Parathyroid adenoma (tissue), 2 donors: Measurements from ENCODE around the gene VAC14.

ENCODE experiments used
- H2AFZ ChIP-seq: fragments of 300-600 bp; sonication (generic); one replicate; pipeline ENCODE4 v1.7.0; 2017; ENCODE audit warnings: antibody characterized with exemption, mild to moderate bottlenecking
- H3K27ac ChIP-seq: fragments of 300-600 bp; sonication (generic); one replicate; pipeline ENCODE4 v1.7.0; 2017
- H3K27me3 ChIP-seq: fragments of 300-600 bp; sonication (generic); one replicate; pipeline ENCODE4 v1.7.0; 2017; ENCODE audit warnings: low read length; ENCODE audit not compliant: control insufficient read depth, insufficient read depth
- H3K36me3 ChIP-seq: fragments of 300-600 bp; sonication (generic); one replicate; pipeline ENCODE4 v1.7.0; 2017; ENCODE audit warnings: low read length; ENCODE audit not compliant: control insufficient read depth, insufficient read depth
- H3K4me1 ChIP-seq: fragments of 300-600 bp; sonication (generic); one replicate; pipeline ENCODE4 v1.7.0; 2017; ENCODE audit warnings: control low read depth
- H3K4me2 ChIP-seq: fragments of 300-600 bp; sonication (generic); one replicate; pipeline ENCODE4 v1.7.0; 2017; ENCODE audit warnings: low read length
- H3K4me3 ChIP-seq: fragments of 300-600 bp; sonication (generic); one replicate; pipeline ENCODE4 v1.7.0; 2017; ENCODE audit warnings: low read depth, low read length
- H3K79me2 ChIP-seq: fragments of 300-600 bp; sonication (generic); one replicate; pipeline ENCODE4 v1.7.0; 2017; ENCODE audit warnings: control low read depth
- H3K9ac ChIP-seq: fragments of 300-600 bp; sonication (generic); one replicate; pipeline ENCODE4 v1.7.0; 2017; ENCODE audit warnings: mild to moderate bottlenecking
- H3K9me3 ChIP-seq: fragments of 300-600 bp; sonication (generic); one replicate; pipeline ENCODE4 v1.7.0; 2017; ENCODE audit warnings: low read length; ENCODE audit not compliant: control insufficient read depth
- CTCF ChIP-seq: fragments of 300-600 bp; sonication (generic); IDR thresholded peaks from one replicate; pipeline ENCODE4 v1.7.0; 2017; ENCODE audit warnings: antibody characterized with exemption, mild to moderate bottlenecking
- donor health status: primary hyperparathyroidism.

The VAC14 gene

GRCh38 chr16:70653809-70654771 lies 146.9 kb downstream of the VAC14 start:
- H3K9me3 ChIP-seq = no peaks in the 10 kb centered on the region
- H2AFZ ChIP-seq = peak overlapping the region; percentile 76
- H3K79me2 ChIP-seq = no peaks in the 10 kb centered on the region
- H3K27me3 ChIP-seq = no peaks in the 10 kb centered on the region
- peak; percentile 95 for TF ChIP-seq CTCF
- H3K4me3 ChIP-seq = peak overlapping the region; percentile 3
- no peaks in the 10 kb centered on the region for H3K4me1 ChIP-seq
- H3K27ac ChIP-seq = no peak overlapping the region
- peak overlapping the region; percentile 32 for H3K4me2 ChIP-seq
- no peak overlapping the region for H3K9ac ChIP-seq
- no peaks in the 10 kb centered on the region for H3K36me3 ChIP-seq

GRCh38 chr16:70653406-70653805 lies 147.6 kb downstream of the VAC14 start:
- Histone ChIP-seq H3K9me3 (no peaks in the 10 kb centered on the region), H3K4me3 (peak overlapping the region; percentile 3), H3K9ac (no peak overlapping the region), H3K4me2 (no peak overlapping the region), H3K27me3 (no peaks in the 10 kb centered on the region), H2AFZ (peak overlapping the region; percentile 76), H3K79me2 (no peaks in the 10 kb centered on the region), H3K4me1 (no peaks in the 10 kb centered on the region), H3K36me3 (no peaks in the 10 kb centered on the region), H3K27ac (no peak overlapping the region)
- no peak for TF ChIP-seq CTCF

DNA sequence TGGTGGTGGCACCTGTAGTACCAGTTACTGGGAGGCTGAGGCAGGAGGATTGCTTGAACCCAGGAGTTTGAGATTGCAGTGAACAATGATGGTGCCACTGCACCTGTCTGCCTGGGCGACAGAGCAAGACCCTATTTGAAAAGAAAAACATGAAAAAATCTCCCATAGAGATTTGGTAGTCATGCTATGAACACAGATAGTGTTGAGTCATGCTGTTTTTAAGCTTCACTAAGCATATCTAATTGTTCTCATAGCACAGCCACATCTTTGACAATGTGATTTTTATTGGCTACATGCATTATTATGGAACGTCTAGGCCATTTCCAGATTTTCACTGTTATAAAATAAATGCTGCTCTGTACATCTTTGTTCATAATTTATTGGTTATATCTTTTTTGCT lies 148.6 kb downstream of the VAC14 start:
- Histone ChIP-seq H3K4me3 (no peak overlapping the region), H2AFZ (no peak overlapping the region), H3K9ac (no peak overlapping the region), H3K36me3 (no peaks in the 10 kb centered on the region), H3K9me3 (no peaks in the 10 kb centered on the region), H3K27ac (no peak overlapping the region), H3K79me2 (no peaks in the 10 kb centered on the region), H3K4me2 (no peak overlapping the region), H3K27me3 (no peaks in the 10 kb centered on the region), H3K4me1 (no peaks in the 10 kb centered on the region)
- no peak for TF ChIP-seq CTCF

GRCh38 chr16:70651524-70651923 lies 149.4 kb downstream of the VAC14 start:
- Histone ChIP-seq H3K4me1 (no peaks in the 10 kb centered on the region), H3K27me3 (no peaks in the 10 kb centered on the region), H3K79me2 (no peaks in the 10 kb centered on the region), H3K36me3 (no peaks in the 10 kb centered on the region), H3K9me3 (no peaks in the 10 kb centered on the region), H2AFZ (no peak overlapping the region), H3K9ac (no peak overlapping the region), H3K4me3 (no peak overlapping the region), H3K4me2 (no peak overlapping the region), H3K27ac (no peak overlapping the region)
- no peak for TF ChIP-seq CTCF

GRCh38 chr16:70650216-70650615 lies 150.7 kb downstream of the VAC14 start:
- Histone ChIP-seq H3K9me3 (no peaks in the 10 kb centered on the region), H3K4me1 (no peaks in the 10 kb centered on the region), H3K79me2 (no peaks in the 10 kb centered on the region), H2AFZ (no peak overlapping the region), H3K27ac (no peak overlapping the region), H3K4me3 (no peak overlapping the region), H3K27me3 (no peaks in the 10 kb centered on the region), H3K4me2 (no peak overlapping the region), H3K36me3 (no peaks in the 10 kb centered on the region), H3K9ac (no peak overlapping the region)
- no peak for TF ChIP-seq CTCF
